Measurements from ENCODE around the gene CWC15.

Gene CWC15

DNA sequence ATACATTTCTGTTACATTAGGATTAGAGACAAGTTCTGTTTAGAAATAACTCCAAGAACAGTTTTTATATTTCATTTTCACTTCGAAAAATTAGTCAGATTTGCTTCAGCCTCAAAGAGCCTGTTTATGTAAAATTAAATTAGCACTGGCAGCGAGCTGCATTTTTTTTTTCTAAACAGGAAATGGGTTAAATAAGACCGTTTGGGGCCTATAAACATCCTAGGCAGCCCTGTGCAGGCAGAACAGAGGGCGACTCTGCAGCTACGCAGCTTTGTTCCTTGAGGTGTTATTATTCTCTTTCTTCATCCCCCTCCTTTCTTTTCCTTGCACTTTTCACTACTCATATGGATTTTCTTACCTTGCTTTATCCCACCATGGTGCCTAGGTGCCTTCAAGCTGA is 48.7 kb downstream of the CWC15 start:
- H3K9me3 ChIP-seq (ENCODE audit: insufficient read depth, low read depth, low read length), result no peaks in the 10 kb centered on the region
- no peak overlapping the region for H4K8ac ChIP-seq (ENCODE audit: low read depth, low read length)
- H3K36me3 ChIP-seq (ENCODE audit: control insufficient read depth in 1 of 2, insufficient read depth in 2 of 2, low read length in 2 of 2), result no peaks in the 10 kb centered on the region
- no peak overlapping the region for H2AFZ ChIP-seq (ENCODE audit: insufficient read depth, low read length, poor library complexity)
- H2BK12ac ChIP-seq (ENCODE audit: low read length), result peak overlapping the region; percentile 62
- no peak overlapping the region for H3K27ac ChIP-seq (ENCODE audit: low read depth, low read length)
- no peak overlapping the region for H3K23ac ChIP-seq (ENCODE audit: low read length)
- peak overlapping the region; percentile 43 for H4K91ac ChIP-seq (ENCODE audit: low read depth, low read length)
- no peak overlapping the region for H3K9ac ChIP-seq (ENCODE audit: low read length)
- peaks cover 9% of the 10 kb centered on the region for H3K79me1 ChIP-seq (ENCODE audit: low read length)
- no peak for DNase-seq
- H3K4ac ChIP-seq (ENCODE audit: low read depth, low read length), result no peak overlapping the region
- no peak overlapping the region for H2AK5ac ChIP-seq (ENCODE audit: low read length)
- no peaks in the 10 kb centered on the region for H3K79me2 ChIP-seq (ENCODE audit: control insufficient read depth, insufficient read depth, low read length, poor library complexity)
- peaks cover 18 to 19% of the 10 kb centered on the region in 2 experiments for H3K4me1 ChIP-seq (ENCODE audit: control insufficient read depth in 1 of 2, insufficient read depth in 2 of 2, low read length in 2 of 2)
- H3K27me3 ChIP-seq (ENCODE audit: insufficient read depth, low read length), result no peaks in the 10 kb centered on the region
- no peak overlapping the region for H3K14ac ChIP-seq (ENCODE audit: low read length)
- no peak overlapping the region for H4K12ac ChIP-seq (ENCODE audit: low read depth, low read length)
- H3K4me2 ChIP-seq (ENCODE audit: low read length), result no peak overlapping the region
- H3K4me3 ChIP-seq (ENCODE audit: low read depth, low read length), result no peak overlapping the region
- no peak overlapping the region for H3K18ac ChIP-seq (ENCODE audit: low read length)
- WGBS (ENCODE audit: extremely low coverage, insufficient coverage, insufficient read length), result no CpG with 5 or more reads among the region's 5 CpGs
- H2BK120ac ChIP-seq (ENCODE audit: insufficient read depth, low read length, poor library complexity), result peak overlapping the region; percentile 49
- peak overlapping the region; percentile 47 for H2BK5ac ChIP-seq (ENCODE audit: low read depth, low read length, poor library complexity)

DNA sequence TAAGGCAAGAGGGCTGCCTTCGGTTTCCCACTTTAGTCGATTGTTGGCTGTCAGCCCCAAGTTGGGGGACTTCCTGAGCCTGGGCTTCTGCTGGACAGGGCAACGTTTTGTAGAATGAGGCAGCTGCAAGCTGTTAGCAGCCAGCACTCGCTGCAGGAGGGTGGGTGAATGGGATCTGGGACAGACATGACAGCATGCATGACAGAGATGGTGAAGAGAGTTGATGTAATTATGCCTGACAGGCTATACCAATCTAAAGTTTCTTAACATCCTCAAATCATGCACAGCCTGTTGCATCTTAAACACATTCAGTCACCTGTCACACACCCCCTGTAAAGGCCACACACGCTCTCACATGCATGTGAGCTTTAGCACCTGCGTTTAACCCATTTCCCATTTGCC is 49.2 kb downstream of the CWC15 start:
- no peak for DNase-seq
- no peak overlapping the region for H3K27ac ChIP-seq (ENCODE audit: low read depth, low read length)
- no peak overlapping the region for H3K4me2 ChIP-seq (ENCODE audit: low read length)
- WGBS (ENCODE audit: extremely low coverage, insufficient coverage, insufficient read length), result no CpG with 5 or more reads among the region's 6 CpGs
- H3K4ac ChIP-seq (ENCODE audit: low read depth, low read length), result no peak overlapping the region
- no peak overlapping the region for H2AFZ ChIP-seq (ENCODE audit: insufficient read depth, low read length, poor library complexity)
- H2BK120ac ChIP-seq (ENCODE audit: insufficient read depth, low read length, poor library complexity), result no peak overlapping the region
- no peak overlapping the region for H3K9ac ChIP-seq (ENCODE audit: low read length)
- no peak overlapping the region for H4K8ac ChIP-seq (ENCODE audit: low read depth, low read length)
- H2BK12ac ChIP-seq (ENCODE audit: low read length), result no peak overlapping the region
- no peak overlapping the region for H4K91ac ChIP-seq (ENCODE audit: low read depth, low read length)
- H3K79me2 ChIP-seq (ENCODE audit: control insufficient read depth, insufficient read depth, low read length, poor library complexity), result no peaks in the 10 kb centered on the region
- no peak overlapping the region for H3K14ac ChIP-seq (ENCODE audit: low read length)
- peaks cover 7% of the 10 kb centered on the region for H3K79me1 ChIP-seq (ENCODE audit: low read length)
- no peaks in the 10 kb centered on the region for H3K27me3 ChIP-seq (ENCODE audit: insufficient read depth, low read length)
- H2BK5ac ChIP-seq (ENCODE audit: low read depth, low read length, poor library complexity), result no peak overlapping the region
- H3K18ac ChIP-seq (ENCODE audit: low read length), result no peak overlapping the region
- H3K36me3 ChIP-seq (ENCODE audit: control insufficient read depth in 1 of 2, insufficient read depth in 2 of 2, low read length in 2 of 2), result no peaks in the 10 kb centered on the region
- H3K4me3 ChIP-seq (ENCODE audit: low read depth, low read length), result no peak overlapping the region
- peaks cover 18 to 19% of the 10 kb centered on the region in 2 experiments for H3K4me1 ChIP-seq (ENCODE audit: control insufficient read depth in 1 of 2, insufficient read depth in 2 of 2, low read length in 2 of 2)
- no peak overlapping the region for H3K23ac ChIP-seq (ENCODE audit: low read length)
- H2AK5ac ChIP-seq (ENCODE audit: low read length), result no peak overlapping the region
- H3K9me3 ChIP-seq (ENCODE audit: insufficient read depth, low read depth, low read length), result no peaks in the 10 kb centered on the region
- no peak overlapping the region for H4K12ac ChIP-seq (ENCODE audit: low read depth, low read length)

DNA sequence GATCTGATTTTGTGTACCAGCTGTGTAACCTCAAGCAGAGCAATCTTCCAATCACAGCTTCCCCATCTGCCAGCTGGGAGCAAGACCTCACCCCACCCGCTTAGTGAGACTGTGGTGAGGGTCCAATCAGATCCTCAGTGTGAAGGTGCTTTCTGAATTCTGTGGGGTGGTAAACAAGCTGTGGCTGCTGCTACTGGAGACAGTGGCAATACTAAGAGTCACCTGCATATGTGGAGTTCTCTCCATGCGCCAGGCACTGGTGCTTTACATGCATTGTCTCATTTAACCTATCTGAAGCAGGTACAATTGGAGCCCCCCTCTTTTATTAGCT is 50.4 kb downstream of the CWC15 start:
- H2BK5ac ChIP-seq (ENCODE audit: low read depth, low read length, poor library complexity), result no peak overlapping the region
- no peaks in the 10 kb centered on the region for H3K36me3 ChIP-seq (ENCODE audit: control insufficient read depth in 1 of 2, insufficient read depth in 2 of 2, low read length in 2 of 2)
- H4K91ac ChIP-seq (ENCODE audit: low read depth, low read length), result no peak overlapping the region
- H3K23ac ChIP-seq (ENCODE audit: low read length), result no peak overlapping the region
- H4K8ac ChIP-seq (ENCODE audit: low read depth, low read length), result no peak overlapping the region
- H3K4me3 ChIP-seq (ENCODE audit: low read depth, low read length), result no peak overlapping the region
- H3K79me1 ChIP-seq (ENCODE audit: low read length), result peaks cover 7% of the 10 kb centered on the region
- H2AFZ ChIP-seq (ENCODE audit: insufficient read depth, low read length, poor library complexity), result no peak overlapping the region
- no peak overlapping the region for H3K9ac ChIP-seq (ENCODE audit: low read length)
- H4K12ac ChIP-seq (ENCODE audit: low read depth, low read length), result no peak overlapping the region
- no peaks in the 10 kb centered on the region for H3K9me3 ChIP-seq (ENCODE audit: insufficient read depth, low read depth, low read length)
- no peak overlapping the region for H3K4ac ChIP-seq (ENCODE audit: low read depth, low read length)
- H3K27me3 ChIP-seq (ENCODE audit: insufficient read depth, low read length), result no peaks in the 10 kb centered on the region
- H3K14ac ChIP-seq (ENCODE audit: low read length), result no peak overlapping the region
- H3K4me1 ChIP-seq (ENCODE audit: control insufficient read depth in 1 of 2, insufficient read depth in 2 of 2, low read length in 2 of 2), result peaks cover 18 to 19% of the 10 kb centered on the region in 2 experiments
- H3K18ac ChIP-seq (ENCODE audit: low read length), result no peak overlapping the region
- no peak for DNase-seq
- H2BK120ac ChIP-seq (ENCODE audit: insufficient read depth, low read length, poor library complexity), result no peak overlapping the region
- H3K27ac ChIP-seq (ENCODE audit: low read depth, low read length), result no peak overlapping the region
- H2AK5ac ChIP-seq (ENCODE audit: low read length), result no peak overlapping the region
- H3K79me2 ChIP-seq (ENCODE audit: control insufficient read depth, insufficient read depth, low read length, poor library complexity), result no peaks in the 10 kb centered on the region
- no peak overlapping the region for H3K4me2 ChIP-seq (ENCODE audit: low read length)
- no peak overlapping the region for H2BK12ac ChIP-seq (ENCODE audit: low read length)
- no CpG with 5 or more reads among the region's 2 CpGs for WGBS (ENCODE audit: extremely low coverage, insufficient coverage, insufficient read length)

DNA sequence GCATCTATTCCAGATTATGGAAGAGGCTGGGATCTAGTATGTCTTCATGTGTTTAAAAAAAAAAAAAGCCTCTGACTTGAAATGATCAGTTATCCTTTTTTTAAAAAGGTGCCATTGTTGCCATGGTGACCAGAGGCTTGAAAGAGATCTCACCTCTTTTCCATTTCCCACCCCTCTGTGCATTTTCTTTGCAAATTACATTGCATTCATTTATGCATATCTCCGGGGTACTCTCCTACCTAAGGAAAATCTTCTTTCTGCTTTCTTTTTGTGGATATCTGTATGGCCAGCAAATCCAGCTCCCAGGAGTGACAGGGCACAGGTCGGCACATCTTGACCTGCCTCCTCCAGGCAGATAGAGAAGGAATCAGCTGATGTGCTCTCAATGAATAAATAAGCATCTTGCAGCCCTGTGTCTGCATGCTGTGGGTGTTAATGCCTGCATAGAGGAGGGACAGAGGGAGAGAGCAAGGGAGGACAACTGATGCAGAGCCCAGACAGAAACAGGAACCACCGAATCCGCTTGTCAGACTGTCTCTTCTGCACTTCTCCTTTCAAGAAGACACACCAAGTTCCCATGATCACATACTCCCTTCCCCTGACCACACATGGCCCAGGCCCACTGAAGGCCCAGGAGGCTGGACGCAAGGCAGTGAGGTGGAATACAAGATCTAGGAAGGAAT is 50.9 kb downstream of the CWC15 start:
- H3K18ac ChIP-seq (ENCODE audit: low read length), result no peak overlapping the region

More for the DNA sequence above, 50.9 kb downstream of the CWC15 start:
- Histone ChIP-seq H2AFZ (ENCODE audit: insufficient read depth, low read length, poor library complexity) (no peak overlapping the region), H2BK120ac (ENCODE audit: insufficient read depth, low read length, poor library complexity) (no peak overlapping the region), H3K79me2 (ENCODE audit: control insufficient read depth, insufficient read depth, low read length, poor library complexity) (no peaks in the 10 kb centered on the region), H3K14ac (ENCODE audit: low read length) (no peak overlapping the region), H2BK5ac (ENCODE audit: low read depth, low read length, poor library complexity) (no peak overlapping the region), H3K9ac (ENCODE audit: low read length) (no peak overlapping the region), H4K8ac (ENCODE audit: low read depth, low read length) (no peak overlapping the region), H3K9me3 (ENCODE audit: insufficient read depth, low read depth, low read length) (no peaks in the 10 kb centered on the region), H2AK5ac (ENCODE audit: low read length) (no peak overlapping the region), H3K4ac (ENCODE audit: low read depth, low read length) (no peak overlapping the region), H3K4me2 (ENCODE audit: low read length) (no peak overlapping the region), H4K12ac (ENCODE audit: low read depth, low read length) (no peak overlapping the region), H3K4me1 (ENCODE audit: control insufficient read depth in 1 of 2, insufficient read depth in 2 of 2, low read length in 2 of 2) (peaks cover 14 to 15% of the 10 kb centered on the region in 2 experiments), H3K27ac (ENCODE audit: low read depth, low read length) (no peak overlapping the region), H4K91ac (ENCODE audit: low read depth, low read length) (no peak overlapping the region), H3K79me1 (ENCODE audit: low read length) (peaks cover 5% of the 10 kb centered on the region), H3K36me3 (ENCODE audit: control insufficient read depth in 1 of 2, insufficient read depth in 2 of 2, low read length in 2 of 2) (no peaks in the 10 kb centered on the region), H2BK12ac (ENCODE audit: low read length) (no peak overlapping the region), H3K4me3 (ENCODE audit: low read depth, low read length) (no peak overlapping the region), H3K23ac (ENCODE audit: low read length) (no peak overlapping the region), H3K27me3 (ENCODE audit: insufficient read depth, low read length) (no peaks in the 10 kb centered on the region)
- DNase-seq, result no peak
- no CpG with 5 or more reads among the region's 5 CpGs for WGBS (ENCODE audit: extremely low coverage, insufficient coverage, insufficient read length)

Data from trophoblast cell (in vitro differentiated cells and primary cell).